GM12878 (cell line): ENCODE results near the gene DDX49. TPM values are rescaled to one million over a fixed set of nuclear protein-coding genes. Genes with fewer than 3 reads are reported as not detected.

Experiments
- ATAC-seq: fragments of 200-7000 bp; cut with Tn5 transposase; 3 replicates; pipeline ENCODE4 v1.9.1; 2020; ENCODE audit warnings: mild to moderate bottlenecking, moderate library complexity
- BruUV-seq: library from RNA; stranded (reverse); fragments of 400-500 nt; replicated peaks from 2 replicates; lab custom pipeline; 2021; lab: Mats Ljungman, UMichigan
- CTCF ChIA-PET: fragments of 300-600 bp; sonication (Branson Sonifier 250); formaldehyde crosslinking; extraction: SDS; loops from one replicate; lab custom pipeline; 2021; ENCODE audit warnings: inconsistent platforms; lab: Yijun Ruan, JAX
- POLR2A ChIA-PET: fragments of 350-600 bp; formaldehyde crosslinking; extraction: SDS; loops from one replicate; lab custom pipeline; 2021; ENCODE audit warnings: inconsistent platforms; lab: Charles Lee
- RAD21 ChIA-PET: fragments of 300-600 bp; sonication (Branson Sonifier 250); formaldehyde crosslinking; loops from one replicate; lab custom pipeline; 2023; ENCODE audit warnings: antibody characterized with exemption; ENCODE audit not compliant: unreplicated experiment; lab: Charles Lee
- SMC1A ChIA-PET: fragments of 300-600 bp; sonication (Branson Sonifier 250); formaldehyde crosslinking; loops from one replicate; lab custom pipeline; 2023; ENCODE audit not compliant: unreplicated experiment, uncharacterized antibody; lab: Charles Lee
- DNase-seq: peaks from one replicate; pipeline ENCODE4 v3.0.0-alpha.2; 2011; ENCODE audit warnings: low read depth, low spot score
- FAIRE-seq: peaks from 3 replicates; lab custom pipeline; 2011; peaks lifted over from hg19 to GRCh38; lab: Jason Lieb, UNC
- H2AFZ ChIP-seq: 2 replicates; pipeline ENCODE4 v1.6.0; 2011; ENCODE audit warnings: low read depth, low read length, control low read depth; ENCODE audit not compliant: control insufficient read depth
- H3K27ac ChIP-seq: 2 replicates; pipeline ENCODE4 v1.5.1; 2011; ENCODE audit warnings: control low read depth; ENCODE audit not compliant: control insufficient read depth, insufficient read depth
- H3K27me3 ChIP-seq, 2 experiments: replicated peaks in 1 of 2; 2 replicates each; pipeline versions ENCODE4 v1.6.0 to v1.6.1; 2011; ENCODE audit warnings: low read length in 1 of 2; ENCODE audit not compliant: control insufficient read depth in 2 of 2, insufficient read depth in 2 of 2
- H3K36me3 ChIP-seq, 2 experiments: 2 replicates each; pipeline ENCODE4 v1.5.1; 2011; ENCODE audit warnings: low read length in 1 of 2; ENCODE audit not compliant: control insufficient read depth in 2 of 2, insufficient read depth in 2 of 2
- H3K4me1 ChIP-seq: 2 replicates; pipeline ENCODE4 v1.6.1; 2011; ENCODE audit warnings: mild to moderate bottlenecking, low read length, moderate library complexity, mixed read lengths; ENCODE audit not compliant: control insufficient read depth, insufficient read depth
- H3K4me2 ChIP-seq: 2 replicates; pipeline ENCODE4 v1.6.0; 2011; ENCODE audit warnings: control low read depth; ENCODE audit not compliant: control insufficient read depth, insufficient read depth
- H3K4me3 ChIP-seq: fragments of 200-600 bp; sonication (generic); 2 replicates; pipeline ENCODE4 v1.5.1; 2016
- H3K79me2 ChIP-seq: 2 replicates; pipeline ENCODE4 v1.6.0; 2011; ENCODE audit warnings: low read length; ENCODE audit not compliant: control insufficient read depth, insufficient read depth
- H3K9ac ChIP-seq: 2 replicates; pipeline ENCODE4 v1.8.0; 2011; ENCODE audit warnings: low read length, control low read depth, mixed read lengths; ENCODE audit not compliant: control insufficient read depth, insufficient read depth
- H3K9me3 ChIP-seq: replicated peaks from 3 replicates; pipeline ENCODE4 v1.5.1; 2011; ENCODE audit warnings: mild to moderate bottlenecking, low read length; ENCODE audit not compliant: control insufficient read depth, insufficient read depth
- H4K20me1 ChIP-seq: 2 replicates; pipeline ENCODE4 v1.6.0; 2011; ENCODE audit not compliant: control insufficient read depth, insufficient read depth
- BACH1 ChIP-seq: fragments of 450-650 bp; IDR thresholded peaks from 2 replicates; pipeline ENCODE4 v1.6.1; 2017; ENCODE audit warnings: mild to moderate bottlenecking, borderline replicate concordance
- FOXK2 ChIP-seq: fragments of 450-650 bp; IDR thresholded peaks from 2 replicates; pipeline ENCODE4 v1.6.1; 2017; ENCODE audit warnings: mild to moderate bottlenecking, moderate library complexity
- MXI1 ChIP-seq: fragments of 150-350 bp; IDR thresholded peaks from 2 replicates; pipeline ENCODE4 v1.6.1; 2011; ENCODE audit warnings: low read depth, mild to moderate bottlenecking, inconsistent platforms, low read length, improper control_type of control experiment
- NRF1 ChIP-seq: conservative IDR thresholded peaks from 2 replicates; pipeline ENCODE4 v1.6.1; 2011; ENCODE audit warnings: mild to moderate bottlenecking, low read depth, low read length, improper control_type of control experiment
- PAX5 ChIP-seq: IDR thresholded peaks from 2 replicates; pipeline ENCODE4 v1.6.1; 2011; ENCODE audit warnings: low read depth, low read length, borderline replicate concordance
- RFX5 ChIP-seq: IDR thresholded peaks from 2 replicates; pipeline ENCODE4 v1.6.1; 2011; ENCODE audit warnings: low read depth, low read length, improper control_type of control experiment
- TCF12 ChIP-seq: IDR thresholded peaks from 2 replicates; pipeline ENCODE4 v1.6.1; 2011; ENCODE audit warnings: low read depth, mild to moderate bottlenecking, low read length
- YBX1 ChIP-seq: fragments of 450-650 bp; IDR thresholded peaks from 2 replicates; pipeline ENCODE4 v1.6.1; 2016; ENCODE audit warnings: antibody characterized with exemption
- WGBS: methylation state at CpG from one replicate; pipeline ENCODE4 v1.1.6; 2016; ENCODE audit warnings: low lambda C conversion rate; ENCODE audit not compliant: insufficient replicate concordance, insufficient coverage; ENCODE audit errors: missing lambda C conversion rate; 5-methylcytosine and 5-hydroxymethylcytosine counted together
- in situ Hi-C: fragments of 300-500 bp; cut with MboI; formaldehyde crosslinking; loops from 9 replicates; pipeline ENCODE4 v1.14.3; 2018; ENCODE audit warnings: mixed read lengths
- intact Hi-C: fragments of 100-400 bp; cut with micrococcal nuclease; formaldehyde crosslinking; loops from one replicate; pipeline ENCODE4 v1.14.2; 2022; ENCODE audit not compliant: unreplicated experiment
- polyA plus RNA-seq, 11 experiments: library from polyadenylated mRNA; depleted of rRNA in 4 of 11; unstranded in 6 of 11; stranded (reverse) in 5 of 11; fragments of >200 nt; fragmentation: Nextera tagmentation in 4 of 11; fragmentation: Illumina TruSeq in 1 of 11; extraction: Ambion mirVana in 4 of 11; extraction: Trizol in 1 of 11; gene quantifications; 1 replicate in 1 of 11; 2 replicates in 10 of 11; pipeline versions ENCODE4 v1.2.1 to v1.2.3, GENCODE V29; 2011 to 2016; ENCODE audit warnings: inconsistent platforms in 2 of 11, missing spikeins in 2 of 11, low read depth in 1 of 11
- total RNA-seq, 4 experiments: library from RNA; depleted of rRNA in 3 of 4; stranded (reverse); fragments of >200 nt in 3 of 4; fragmentation: Illumina TruSeq in 1 of 4; extraction: Trizol in 1 of 4; gene quantifications; 2 replicates each; pipeline versions ENCODE4 v1.2.1 to v1.2.3, GENCODE V29; 2013 to 2021
- TF ChIP-seq, protein P1 (sequence below): IDR thresholded peaks from 2 replicates; pipeline ENCODE4 v1.6.1; 2011; ENCODE audit warnings: low read depth, mild to moderate bottlenecking, low read length, moderate library complexity, borderline replicate concordance; ENCODE audit errors: extremely low read depth
- TF ChIP-seq, protein P2 (sequence below): fragments of 450-650 bp; IDR thresholded peaks from 2 replicates; pipeline ENCODE4 v1.6.1; 2017; ENCODE audit warnings: borderline replicate concordance
- TF ChIP-seq, protein P3 (sequence below): IDR thresholded peaks from 2 replicates; pipeline ENCODE4 v1.6.1; 2012; ENCODE audit warnings: mild to moderate bottlenecking, low read depth, low read length

The DDX49 gene
- total and polyA plus RNA-seq, 10 of the 15 experiments (the other 5 are each of a cell fraction or from before 2014, with no cell fraction given): 0.58 to 102 (median 48.1) TPM

DNA sequence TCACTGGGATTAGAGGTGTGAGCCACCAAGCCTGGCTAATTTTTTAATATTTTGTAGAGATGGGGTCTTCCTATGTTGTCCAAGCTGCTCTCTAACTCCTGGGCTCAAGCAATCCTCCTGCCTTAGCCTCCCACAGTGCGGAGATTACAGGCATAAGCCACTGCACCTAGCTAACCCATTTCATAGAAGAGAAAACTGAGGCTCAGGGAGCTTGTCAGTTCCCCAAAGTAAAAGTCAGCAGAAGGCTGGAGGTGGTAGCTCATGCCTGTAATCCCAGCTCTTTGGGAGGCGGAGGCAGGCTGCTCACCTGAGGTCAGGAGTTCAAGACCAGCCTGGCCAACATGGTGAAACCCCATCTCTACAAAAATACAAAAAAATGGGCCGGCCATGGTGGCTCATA, 30.3 kb downstream of the DDX49 start:
- H3K79me2 ChIP-seq: no peaks in the 10 kb centered on the region
- no peaks in the 10 kb centered on the region for H3K9me3 ChIP-seq
- H3K9ac ChIP-seq: no peak overlapping the region
- H4K20me1 ChIP-seq: no peaks in the 10 kb centered on the region
- ATAC-seq: no peak
- 50% methylated on average over 3 of the region's 3 CpGs for WGBS
- ChIA-PET RAD21 (no interaction called here), SMC1A (no interaction called here), CTCF (interaction anchor here (1.0 to 1.1 kb wide), 2 partner anchors 36 to 103 kb away, joined by 3 read pairs; no protein-coding TSS in a partner anchor), POLR2A (interaction anchor here (0.6 to 0.7 kb wide), 2 partner anchors 15 to 23 kb away, joined by 3 to 4 read pairs; no protein-coding TSS in a partner anchor)
- H3K4me1 ChIP-seq: peaks cover 14% of the 10 kb centered on the region
- no TSS peak for BruUV-seq
- FAIRE-seq: no peak
- in situ Hi-C loops (no loop called here), intact Hi-C loops (no loop called here)
- H3K4me3 ChIP-seq: no peak overlapping the region
- H3K27me3 ChIP-seq: no peaks in the 10 kb centered on the region
- H3K4me2 ChIP-seq: no peak overlapping the region
- no peak overlapping the region for H2AFZ ChIP-seq
- DNase-seq: no peak
- no peak for TF ChIP-seq RFX5
- TF ChIP-seq, protein P1, sequence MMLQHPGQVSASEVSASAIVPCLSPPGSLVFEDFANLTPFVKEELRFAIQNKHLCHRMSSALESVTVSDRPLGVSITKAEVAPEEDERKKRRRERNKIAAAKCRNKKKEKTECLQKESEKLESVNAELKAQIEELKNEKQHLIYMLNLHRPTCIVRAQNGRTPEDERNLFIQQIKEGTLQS: no peak
- no peak overlapping the region for H3K27ac ChIP-seq
- no peaks in the 10 kb centered on the region for H3K36me3 ChIP-seq

DNA sequence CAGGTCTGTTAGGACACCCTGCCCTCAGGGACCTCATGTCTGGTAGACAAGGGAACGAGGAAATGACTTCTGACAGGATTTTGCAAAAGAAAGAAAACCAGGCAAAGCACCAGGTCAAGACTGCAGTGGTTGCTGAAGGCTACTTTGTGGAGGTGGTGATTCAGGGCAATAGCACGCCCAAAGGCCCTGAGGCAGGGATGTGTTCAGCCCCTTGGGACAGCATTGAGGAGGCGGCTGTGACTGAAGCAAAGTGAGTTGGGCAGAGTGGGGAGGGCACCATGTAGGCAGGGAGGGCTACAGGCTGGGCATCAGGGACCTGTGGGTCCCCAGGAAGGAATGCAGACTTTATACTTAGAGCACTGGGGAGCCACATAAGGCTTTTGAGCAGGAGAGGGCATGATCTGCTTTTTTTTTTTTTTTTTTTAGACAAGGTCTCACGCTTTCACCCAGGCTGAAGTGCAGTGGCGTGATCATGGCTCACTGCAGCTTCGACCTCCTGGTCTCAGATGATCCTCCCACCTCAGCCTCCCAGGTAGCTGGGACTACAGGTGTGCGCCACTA, 32.3 kb downstream of the DDX49 start:
- no peaks in the 10 kb centered on the region for H4K20me1 ChIP-seq
- no peak overlapping the region for H3K4me3 ChIP-seq
- ChIA-PET POLR2A (no interaction called here), SMC1A (no interaction called here), CTCF (no interaction called here), RAD21 (no interaction called here)
- intact Hi-C loops: no loop called here
- H3K36me3 ChIP-seq: no peaks in the 10 kb centered on the region
- 15% methylated on average over 7 of the region's 7 CpGs for WGBS
- no TSS peak for BruUV-seq
- peaks cover 12% of the 10 kb centered on the region for H3K4me1 ChIP-seq
- H2AFZ ChIP-seq: no peak overlapping the region
- H3K9me3 ChIP-seq: no peaks in the 10 kb centered on the region
- no peaks in the 10 kb centered on the region for H3K79me2 ChIP-seq
- no peaks in the 10 kb centered on the region for H3K27me3 ChIP-seq
- no peak overlapping the region for H3K27ac ChIP-seq
- FAIRE-seq (no peak), DNase-seq (no peak), ATAC-seq (no peak)
- no peak overlapping the region for H3K4me2 ChIP-seq
- no peak overlapping the region for H3K9ac ChIP-seq
- in situ Hi-C loops: no loop called here
- TF ChIP-seq PAX5 (no peak), FOXK2 (no peak), TCF12 (no peak), YBX1 (no peak), BACH1 (no peak), MXI1 (no peak), NRF1 (no peak)
- TF ChIP-seq, protein P2, sequence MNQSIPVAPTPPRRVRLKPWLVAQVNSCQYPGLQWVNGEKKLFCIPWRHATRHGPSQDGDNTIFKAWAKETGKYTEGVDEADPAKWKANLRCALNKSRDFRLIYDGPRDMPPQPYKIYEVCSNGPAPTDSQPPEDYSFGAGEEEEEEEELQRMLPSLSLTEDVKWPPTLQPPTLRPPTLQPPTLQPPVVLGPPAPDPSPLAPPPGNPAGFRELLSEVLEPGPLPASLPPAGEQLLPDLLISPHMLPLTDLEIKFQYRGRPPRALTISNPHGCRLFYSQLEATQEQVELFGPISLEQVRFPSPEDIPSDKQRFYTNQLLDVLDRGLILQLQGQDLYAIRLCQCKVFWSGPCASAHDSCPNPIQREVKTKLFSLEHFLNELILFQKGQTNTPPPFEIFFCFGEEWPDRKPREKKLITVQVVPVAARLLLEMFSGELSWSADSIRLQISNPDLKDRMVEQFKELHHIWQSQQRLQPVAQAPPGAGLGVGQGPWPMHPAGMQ: no peak
- TF ChIP-seq, protein P3, sequence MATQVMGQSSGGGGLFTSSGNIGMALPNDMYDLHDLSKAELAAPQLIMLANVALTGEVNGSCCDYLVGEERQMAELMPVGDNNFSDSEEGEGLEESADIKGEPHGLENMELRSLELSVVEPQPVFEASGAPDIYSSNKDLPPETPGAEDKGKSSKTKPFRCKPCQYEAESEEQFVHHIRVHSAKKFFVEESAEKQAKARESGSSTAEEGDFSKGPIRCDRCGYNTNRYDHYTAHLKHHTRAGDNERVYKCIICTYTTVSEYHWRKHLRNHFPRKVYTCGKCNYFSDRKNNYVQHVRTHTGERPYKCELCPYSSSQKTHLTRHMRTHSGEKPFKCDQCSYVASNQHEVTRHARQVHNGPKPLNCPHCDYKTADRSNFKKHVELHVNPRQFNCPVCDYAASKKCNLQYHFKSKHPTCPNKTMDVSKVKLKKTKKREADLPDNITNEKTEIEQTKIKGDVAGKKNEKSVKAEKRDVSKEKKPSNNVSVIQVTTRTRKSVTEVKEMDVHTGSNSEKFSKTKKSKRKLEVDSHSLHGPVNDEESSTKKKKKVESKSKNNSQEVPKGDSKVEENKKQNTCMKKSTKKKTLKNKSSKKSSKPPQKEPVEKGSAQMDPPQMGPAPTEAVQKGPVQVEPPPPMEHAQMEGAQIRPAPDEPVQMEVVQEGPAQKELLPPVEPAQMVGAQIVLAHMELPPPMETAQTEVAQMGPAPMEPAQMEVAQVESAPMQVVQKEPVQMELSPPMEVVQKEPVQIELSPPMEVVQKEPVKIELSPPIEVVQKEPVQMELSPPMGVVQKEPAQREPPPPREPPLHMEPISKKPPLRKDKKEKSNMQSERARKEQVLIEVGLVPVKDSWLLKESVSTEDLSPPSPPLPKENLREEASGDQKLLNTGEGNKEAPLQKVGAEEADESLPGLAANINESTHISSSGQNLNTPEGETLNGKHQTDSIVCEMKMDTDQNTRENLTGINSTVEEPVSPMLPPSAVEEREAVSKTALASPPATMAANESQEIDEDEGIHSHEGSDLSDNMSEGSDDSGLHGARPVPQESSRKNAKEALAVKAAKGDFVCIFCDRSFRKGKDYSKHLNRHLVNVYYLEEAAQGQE: no peak
